Measurements from ENCODE around the gene INPP5A. TPM values are rescaled to one million over a fixed set of nuclear protein-coding genes. Genes with fewer than 3 reads are reported as not detected.

The INPP5A gene
- polyA plus RNA-seq, 6 donors from 2014 or later = 1.3 to 6.7 (median 2.1) TPM

DNA sequence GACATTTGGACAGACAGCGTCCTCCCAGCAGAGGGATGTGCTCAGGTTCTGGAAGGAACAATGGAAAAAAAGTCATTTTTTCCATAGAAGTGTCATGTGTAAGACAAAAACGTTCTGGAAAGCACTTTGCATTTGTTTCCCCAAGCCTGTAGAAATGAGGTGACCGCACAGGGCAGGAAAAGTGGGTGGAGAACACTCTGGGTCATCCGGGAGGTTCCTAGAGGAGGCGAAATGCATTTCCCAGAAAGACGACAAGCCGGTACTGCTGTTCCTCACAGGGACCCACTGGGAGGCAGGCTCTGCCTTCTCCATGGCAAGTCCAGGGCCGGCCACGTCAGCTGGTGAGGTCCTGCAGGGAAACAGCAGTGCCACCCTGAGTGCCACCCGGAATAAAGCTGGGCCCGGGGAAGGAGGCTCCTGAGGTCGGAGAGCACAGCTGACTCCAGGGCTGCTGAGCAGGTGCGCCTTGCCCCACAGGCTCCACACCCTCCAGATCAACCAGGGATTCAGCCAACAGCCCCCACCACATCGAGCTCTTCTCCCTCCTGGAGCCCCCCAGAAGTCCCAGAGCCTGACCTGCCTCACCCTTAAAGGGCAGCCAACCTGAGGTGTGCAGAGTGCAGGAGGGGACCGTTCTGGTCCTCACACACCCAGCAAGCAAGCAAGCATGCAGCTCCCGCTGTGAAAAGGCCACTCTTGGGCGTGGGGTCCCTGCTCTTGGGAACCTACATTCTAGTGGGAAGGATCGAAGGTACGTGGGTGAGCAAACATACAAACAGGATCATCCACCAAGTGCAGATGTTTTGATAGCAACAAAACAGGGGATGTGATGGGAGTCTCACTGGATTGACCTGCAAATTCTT, 28.8 kb upstream of the INPP5A start:
- H3K27me3 Mint-ChIP-seq = no peaks in the 10 kb centered on the region
- H3K4me3 Mint-ChIP-seq = no peak overlapping the region
- no peaks in the 10 kb centered on the region for H3K36me3 Mint-ChIP-seq
- H3K27ac Mint-ChIP-seq = peak overlapping the region in 1 of 6 donors; percentile 37
- DNase-seq = no peak
- no peak for ATAC-seq (ENCODE audit: low read depth in 2 of 2)
- peaks cover 0 to 4% (median 0%) of the 10 kb centered on the region in 3 donors for H3K4me1 Mint-ChIP-seq
- H3K9me3 Mint-ChIP-seq = peaks cover 0 to 8% (median 0%) of the 10 kb centered on the region in 7 donors

DNA sequence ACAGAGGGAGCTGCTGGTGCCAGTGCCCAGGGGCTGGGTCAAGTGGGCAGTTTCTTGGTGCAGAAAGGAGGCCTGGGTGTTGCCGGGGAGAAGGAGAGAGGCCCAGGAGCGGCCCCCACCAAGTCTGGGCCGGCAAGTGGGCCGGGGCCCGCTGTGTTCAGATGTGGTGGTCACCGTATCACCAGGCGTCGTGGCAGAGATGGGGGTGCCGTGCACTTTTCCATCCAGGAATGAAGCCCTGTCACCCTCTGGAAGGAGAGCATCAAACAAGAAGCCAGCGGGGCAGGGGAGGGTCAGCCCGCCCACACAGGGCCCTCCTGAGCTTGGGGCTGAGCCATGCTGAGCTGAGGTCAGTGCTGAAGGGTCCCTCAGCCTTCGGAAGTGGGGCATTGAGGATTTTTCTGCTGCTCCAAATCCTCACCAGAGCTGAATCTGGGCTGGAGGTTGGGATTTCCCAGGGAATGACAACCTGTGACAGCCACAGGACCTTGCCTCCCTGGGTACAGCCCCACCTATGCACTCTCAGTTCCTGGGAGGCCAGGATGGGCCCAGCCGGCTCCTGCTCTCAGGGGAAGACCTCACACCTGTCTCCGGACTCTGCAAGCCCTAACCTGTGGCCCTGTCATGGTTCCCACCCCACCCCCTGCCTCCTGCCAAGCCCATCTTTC, 27.9 kb upstream of the INPP5A start:
- Mint-ChIP-seq H3K4me3 (no peak overlapping the region), H3K9me3 (peaks cover 0 to 8% (median 0%) of the 10 kb centered on the region in 7 donors), H3K27ac (no peak overlapping the region), H3K36me3 (no peaks in the 10 kb centered on the region), H3K27me3 (no peaks in the 10 kb centered on the region), H3K4me1 (peaks cover 0 to 4% (median 0%) of the 10 kb centered on the region in 3 donors)
- DNase-seq (no peak), ATAC-seq (ENCODE audit: low read depth in 2 of 2) (no peak)

DNA sequence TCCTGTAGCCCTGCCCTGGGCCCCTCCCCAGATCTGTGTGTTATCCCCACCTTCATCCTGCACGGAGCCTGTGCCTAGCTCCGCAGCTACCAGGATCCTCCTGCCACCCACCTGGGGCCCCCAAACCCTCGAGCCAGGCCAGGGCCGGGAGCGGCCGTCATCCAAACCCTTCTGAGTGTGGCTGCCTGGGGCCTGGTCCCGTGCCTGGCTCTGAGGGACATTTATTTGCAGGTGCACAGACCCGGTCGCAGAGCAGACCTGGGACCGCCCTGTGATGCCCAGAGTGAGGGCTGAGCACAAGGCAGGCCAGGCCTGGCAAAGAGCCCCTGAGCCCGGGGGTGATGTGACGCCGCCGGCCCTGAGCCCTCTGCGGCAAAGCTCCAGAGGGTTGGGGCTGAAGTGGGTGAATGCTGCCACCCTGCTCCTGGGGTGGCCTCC, 27.4 kb upstream of the INPP5A start:
- DNase-seq = no peak
- H3K9me3 Mint-ChIP-seq = peaks cover 0 to 8% (median 0%) of the 10 kb centered on the region in 7 donors
- H3K27ac Mint-ChIP-seq = no peak overlapping the region

DNA sequence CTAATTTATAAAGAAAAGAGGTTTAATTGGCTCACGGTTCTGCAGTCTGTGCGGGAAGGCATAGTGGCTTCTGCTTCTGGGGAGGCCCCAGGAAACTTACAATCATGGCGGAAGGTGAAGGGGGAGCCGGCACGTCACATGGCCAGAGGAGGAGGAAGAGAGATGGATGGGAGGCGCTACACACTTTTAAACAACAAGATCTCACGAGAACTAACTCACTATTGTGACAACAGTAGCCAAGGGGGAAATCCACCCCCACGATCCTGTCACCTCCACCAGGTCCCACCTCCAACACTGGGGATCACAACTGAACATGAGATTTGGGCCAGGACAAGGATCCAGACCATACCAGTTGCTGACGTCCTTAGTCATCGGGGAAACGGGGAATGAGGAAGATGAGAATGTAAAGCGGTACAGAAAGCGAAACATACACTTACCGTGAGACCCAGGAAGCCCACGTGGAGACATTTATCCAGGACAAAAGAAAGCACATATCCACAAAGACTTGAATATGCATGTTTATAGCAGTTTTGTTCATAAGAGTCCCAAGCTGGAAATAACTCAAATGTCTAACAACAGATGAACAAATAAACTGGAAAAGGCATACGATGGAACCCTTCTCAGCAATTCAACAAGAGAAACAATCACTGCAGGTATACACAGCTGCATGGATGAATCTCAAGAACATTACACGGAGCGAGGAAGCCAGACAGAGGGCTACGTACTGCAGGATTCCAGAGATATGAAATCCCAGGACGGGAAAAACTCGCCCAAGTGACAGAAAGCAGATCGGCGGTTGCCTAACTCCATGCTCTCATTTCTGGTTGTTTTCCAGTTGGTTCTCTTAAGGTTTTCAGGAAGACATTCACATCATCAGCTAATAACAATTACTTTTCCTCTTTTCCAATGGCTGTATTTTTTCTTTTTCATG, 26.2 kb upstream of the INPP5A start:
- Mint-ChIP-seq H3K36me3 (no peaks in the 10 kb centered on the region), H3K4me3 (peak overlapping the region in 4 of 8 donors; percentile 13 to 25 (median 16)), H3K27me3 (no peaks in the 10 kb centered on the region), H3K4me1 (peaks cover 0 to 14% (median 0%) of the 10 kb centered on the region in 3 donors), H3K27ac (peak overlapping the region in 3 of 6 donors; percentile 4 to 60 (median 37)), H3K9me3 (peaks cover 0 to 8% (median 0%) of the 10 kb centered on the region in 7 donors)
- ATAC-seq (ENCODE audit: low read depth in 2 of 2) (no peak), DNase-seq (peak; percentile 14)

More for the DNA sequence above, 27.4 kb upstream of the INPP5A start:
- no peak overlapping the region for H3K4me3 Mint-ChIP-seq
- H3K27me3 Mint-ChIP-seq = no peaks in the 10 kb centered on the region
- H3K4me1 Mint-ChIP-seq = peaks cover 0 to 7% (median 0%) of the 10 kb centered on the region in 3 donors
- ATAC-seq (ENCODE audit: low read depth in 2 of 2) = no peak
- no peaks in the 10 kb centered on the region for H3K36me3 Mint-ChIP-seq

DNA sequence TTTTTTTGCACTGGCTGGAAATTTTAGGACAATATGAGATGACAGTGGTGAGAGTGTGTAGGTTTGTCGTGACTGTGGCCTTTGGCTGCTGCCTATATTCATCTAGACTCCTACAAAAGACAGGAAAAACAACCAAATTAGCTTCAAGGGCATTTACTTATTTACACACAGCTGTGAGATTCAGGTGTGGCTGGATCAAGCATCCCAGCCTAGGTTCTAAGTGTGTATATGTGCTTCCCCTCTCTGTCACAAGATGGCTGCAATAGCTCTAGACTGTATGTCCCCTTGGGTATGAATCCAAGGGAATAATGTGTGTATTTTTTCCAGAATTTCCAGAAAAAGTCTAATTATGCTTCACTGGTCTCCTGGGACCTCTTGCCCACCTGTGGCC, 25.5 kb upstream of the INPP5A start:
- H3K27me3 Mint-ChIP-seq = no peaks in the 10 kb centered on the region
- no peak overlapping the region for H3K4me3 Mint-ChIP-seq
- peaks cover 0 to 18% (median 0%) of the 10 kb centered on the region in 3 donors for H3K4me1 Mint-ChIP-seq
- DNase-seq (no peak), ATAC-seq (ENCODE audit: low read depth in 2 of 2) (no peak)
- peak overlapping the region in 1 of 6 donors; percentile 13 for H3K27ac Mint-ChIP-seq
- H3K9me3 Mint-ChIP-seq = peaks cover 0 to 8% (median 0%) of the 10 kb centered on the region in 7 donors
- no peaks in the 10 kb centered on the region for H3K36me3 Mint-ChIP-seq

DNA sequence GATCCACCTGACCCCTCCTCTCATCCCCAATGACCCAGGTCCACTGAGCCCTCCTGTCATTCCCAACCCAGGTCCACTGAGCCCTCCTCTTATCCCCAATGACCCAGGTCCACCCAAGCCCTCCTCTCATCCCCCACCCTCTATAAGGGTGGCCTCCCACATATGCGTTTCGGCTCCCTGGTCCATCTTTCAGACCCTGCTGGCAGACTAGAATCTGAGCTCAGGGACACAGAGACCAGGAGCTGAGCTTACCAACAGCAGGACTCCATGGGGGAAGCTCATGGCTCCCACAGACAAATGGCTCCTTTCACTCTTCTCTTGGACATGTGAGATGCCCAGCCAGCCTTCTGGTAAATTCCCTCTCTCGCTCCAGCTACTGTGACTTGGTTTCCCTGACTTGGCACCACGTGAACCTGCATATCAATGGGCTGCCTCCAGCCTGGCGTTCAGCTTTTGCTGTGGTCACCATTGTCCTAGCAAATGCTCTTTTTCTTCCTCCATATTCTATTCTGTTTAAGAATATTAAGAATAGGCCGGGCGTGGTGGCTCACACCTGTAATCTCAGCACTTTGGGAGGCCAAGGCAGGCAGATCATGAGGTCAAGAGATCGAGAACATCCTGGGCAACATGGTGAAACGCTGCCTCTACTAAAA, 24.8 kb upstream of the INPP5A start:
- Mint-ChIP-seq H3K36me3 (no peaks in the 10 kb centered on the region), H3K4me1 (peaks cover 0 to 13% (median 0%) of the 10 kb centered on the region in 3 donors), H3K27me3 (no peaks in the 10 kb centered on the region), H3K4me3 (peak overlapping the region in 1 of 8 donors; percentile 78), H3K9me3 (peaks cover 0 to 8% (median 0%) of the 10 kb centered on the region in 7 donors), H3K27ac (peak overlapping the region in 1 of 6 donors; percentile 86)
- ATAC-seq (ENCODE audit: low read depth in 2 of 2) = no peak
- DNase-seq = no peak

DNA sequence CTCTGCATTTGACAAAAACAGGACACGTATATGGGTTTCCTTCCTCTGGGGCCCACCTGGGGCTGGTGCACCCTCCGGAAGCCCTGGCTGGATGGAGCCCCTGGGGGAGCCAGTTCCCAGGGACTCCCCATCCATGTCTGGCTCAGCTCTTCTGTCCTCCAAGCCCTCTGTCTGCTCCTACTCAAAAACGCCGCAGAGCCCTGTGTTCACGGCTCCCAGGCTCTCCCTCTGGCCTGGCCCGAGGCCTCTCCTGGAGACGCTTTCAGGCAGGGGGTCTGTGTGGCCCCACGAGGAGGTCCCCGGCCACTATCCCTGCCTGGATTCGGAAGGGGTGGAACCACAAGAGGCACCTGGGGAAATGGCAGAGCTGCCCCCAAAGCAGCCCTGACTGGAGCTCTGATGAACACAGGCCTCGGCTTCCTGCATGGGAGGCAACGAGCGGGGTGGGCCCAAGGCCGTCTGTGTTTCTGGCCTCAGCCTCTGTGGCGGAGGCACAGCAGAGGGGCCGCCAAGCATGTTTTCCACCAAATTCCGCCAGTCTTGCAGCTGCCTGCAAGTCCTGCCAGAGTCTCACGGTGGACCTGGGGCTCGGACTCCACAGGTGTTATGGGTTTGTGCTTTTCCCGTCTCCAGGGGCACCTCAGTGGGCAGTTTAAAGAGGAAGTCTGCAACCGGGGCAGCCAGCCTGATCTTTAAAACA, 22.6 kb upstream of the INPP5A start:
- Mint-ChIP-seq H3K36me3 (no peaks in the 10 kb centered on the region), H3K27ac (peak overlapping the region in 4 of 6 donors; percentile 95 to 98 (median 96)), H3K4me1 (peaks cover 4 to 13% (median 6%) of the 10 kb centered on the region in 3 donors), H3K4me3 (peak overlapping the region in 5 of 8 donors; percentile 26 to 93 (median 83)), H3K9me3 (peaks cover 0 to 8% (median 0%) of the 10 kb centered on the region in 7 donors), H3K27me3 (no peaks in the 10 kb centered on the region)
- peak; percentile 66 to 74 for ATAC-seq (ENCODE audit: low read depth in 2 of 2)
- DNase-seq = peak; percentile 57

DNA sequence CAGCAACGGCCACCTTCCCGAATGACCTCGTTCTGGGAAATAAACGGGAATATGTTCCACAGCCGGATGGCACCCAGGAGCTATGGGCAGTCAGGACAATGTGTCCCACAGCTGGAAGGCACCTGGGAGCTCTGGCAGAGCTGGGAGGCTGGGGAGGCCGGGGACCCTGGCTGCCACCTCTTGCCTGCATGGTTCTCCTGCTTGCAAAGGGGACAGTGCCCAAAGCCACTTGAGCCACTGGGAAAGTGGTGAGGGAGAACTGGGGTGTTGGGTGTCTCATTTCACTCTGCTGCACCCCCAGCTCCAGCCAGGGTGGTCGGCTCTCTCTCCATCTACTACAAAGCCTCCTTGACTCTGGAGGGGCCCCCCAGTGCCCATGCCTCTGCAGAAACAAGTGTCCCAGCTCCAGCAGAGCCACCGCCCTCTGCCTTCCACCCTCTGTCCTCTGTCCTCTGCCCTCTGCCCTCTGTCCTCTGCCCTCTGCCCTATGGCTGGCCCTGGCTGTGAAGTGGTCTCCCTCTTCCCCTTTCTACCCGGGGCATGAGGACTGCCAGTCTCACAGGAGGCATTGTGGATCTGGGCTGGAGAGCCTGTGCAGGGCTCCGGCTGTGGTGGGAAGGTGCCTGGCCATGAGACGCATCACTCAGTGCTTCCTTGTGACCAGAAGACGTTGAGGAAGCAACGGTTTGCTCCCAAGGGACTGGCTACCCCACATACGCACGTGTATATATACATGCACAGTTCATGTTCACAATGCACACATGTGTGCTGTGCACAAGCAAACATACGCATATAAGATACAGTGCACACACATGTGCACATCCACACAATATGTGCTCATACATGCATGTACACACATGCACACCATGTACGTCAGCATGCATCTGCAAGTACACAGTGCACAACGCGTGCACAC, 21.5 kb upstream of the INPP5A start:
- no peaks in the 10 kb centered on the region for H3K36me3 Mint-ChIP-seq
- peak overlapping the region in 5 of 6 donors; percentile 67 to 98 (median 95) for H3K27ac Mint-ChIP-seq
- H3K4me1 Mint-ChIP-seq = peaks cover 4 to 13% (median 6%) of the 10 kb centered on the region in 3 donors
- no peaks in the 10 kb centered on the region for H3K27me3 Mint-ChIP-seq
- peaks cover 0 to 8% (median 0%) of the 10 kb centered on the region in 7 donors for H3K9me3 Mint-ChIP-seq
- peak overlapping the region in 6 of 8 donors; percentile 20 to 93 (median 78) for H3K4me3 Mint-ChIP-seq
- ATAC-seq (ENCODE audit: low read depth in 2 of 2) (no peak), DNase-seq (no peak)

DNA sequence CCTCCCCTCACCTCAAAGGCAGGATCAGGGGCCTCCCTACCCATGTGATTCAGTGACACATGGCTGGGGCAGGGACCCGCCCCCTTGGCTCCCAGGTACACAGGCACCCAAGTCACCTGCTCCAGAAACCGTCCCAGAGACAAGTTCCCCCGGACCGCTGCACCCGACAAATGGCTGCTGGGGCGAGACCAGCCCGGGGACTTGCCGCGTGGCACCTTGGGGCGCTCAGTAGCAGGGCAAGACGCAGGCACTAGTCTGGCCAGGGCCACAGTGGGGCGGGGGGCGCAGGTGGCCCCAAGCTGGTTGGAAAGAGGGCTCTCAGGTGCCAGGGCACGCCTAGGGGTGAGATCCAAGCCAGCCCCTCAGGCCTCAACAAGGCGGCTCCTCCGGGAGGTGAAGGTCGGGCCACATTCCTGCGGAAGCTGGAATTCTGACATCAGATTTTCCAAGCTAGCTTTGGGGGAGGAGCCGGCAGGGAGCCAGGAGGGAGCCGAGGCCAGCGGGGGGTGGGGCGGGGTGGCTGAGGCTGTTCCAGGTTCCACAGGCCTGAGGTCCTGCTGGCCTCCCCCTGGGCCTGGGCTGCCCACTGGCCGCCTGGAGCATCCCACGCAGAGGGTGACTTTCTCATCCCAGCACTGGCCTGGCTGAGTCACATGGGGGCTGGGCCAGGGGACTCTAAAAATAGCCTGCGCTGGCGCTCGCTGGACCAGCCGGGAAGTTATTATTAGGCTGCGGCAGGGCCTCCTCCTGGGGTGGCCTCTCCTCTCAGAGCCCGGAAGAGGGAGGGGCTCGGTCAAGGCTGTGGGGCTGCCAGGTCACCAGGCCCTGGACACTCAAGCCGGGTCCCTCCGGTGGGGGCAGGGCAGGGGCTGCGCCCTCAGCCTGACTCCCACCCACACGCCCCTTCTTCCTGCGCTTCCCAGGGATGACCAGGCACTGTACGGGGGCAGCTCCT, 20.5 kb upstream of the INPP5A start:
- H3K36me3 Mint-ChIP-seq = no peaks in the 10 kb centered on the region
- peaks cover 0 to 8% (median 0%) of the 10 kb centered on the region in 7 donors for H3K9me3 Mint-ChIP-seq
- ATAC-seq (ENCODE audit: low read depth in 2 of 2) (no peak), DNase-seq (no peak)
- H3K27ac Mint-ChIP-seq = no peak overlapping the region
- H3K27me3 Mint-ChIP-seq = no peaks in the 10 kb centered on the region
- peak overlapping the region in 1 of 8 donors; percentile 45 for H3K4me3 Mint-ChIP-seq
- H3K4me1 Mint-ChIP-seq = peaks cover 4 to 13% (median 6%) of the 10 kb centered on the region in 3 donors

DNA sequence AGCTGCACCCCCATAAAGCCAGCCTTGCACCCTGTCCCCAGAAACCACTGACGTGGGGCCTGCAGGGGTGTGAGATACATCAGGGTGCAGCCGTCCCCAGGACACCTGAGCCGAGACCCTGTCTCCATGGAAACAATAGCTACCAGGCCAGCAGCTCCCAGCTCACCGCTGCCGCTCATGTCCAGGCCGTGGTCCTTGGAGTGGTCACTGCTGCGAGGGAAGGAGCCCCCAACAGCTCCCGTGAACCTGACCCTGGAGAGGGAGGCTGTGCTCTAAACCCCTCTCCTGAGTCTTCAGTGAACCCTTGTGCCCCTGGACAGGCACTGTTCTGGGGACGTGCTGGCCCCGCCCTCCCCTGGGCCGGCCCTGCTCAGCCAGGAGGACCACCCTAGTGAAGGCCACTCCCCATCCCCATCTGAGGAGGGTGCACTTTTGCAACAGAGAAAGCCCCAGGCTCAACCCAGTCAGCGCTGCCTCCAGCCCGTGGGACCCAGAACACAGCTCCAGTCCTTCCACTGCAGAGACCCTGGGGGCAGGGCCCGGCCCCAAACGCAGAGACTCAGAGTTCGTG, 19.6 kb upstream of the INPP5A start:
- Mint-ChIP-seq H3K27me3 (no peaks in the 10 kb centered on the region), H3K36me3 (no peaks in the 10 kb centered on the region), H3K27ac (peak overlapping the region in 1 of 6 donors; percentile 39), H3K9me3 (peaks cover 0 to under 1% (median 0%) of the 10 kb centered on the region in 7 donors), H3K4me1 (peaks cover 4 to 13% (median 6%) of the 10 kb centered on the region in 3 donors), H3K4me3 (peak overlapping the region in 4 of 8 donors; percentile 61 to 79 (median 72))
- ATAC-seq (ENCODE audit: low read depth in 2 of 2) = no peak
- DNase-seq = no peak
